Heart left ventricle (tissue), 16 donors: ENCODE data around the gene PDE3A. TPM values are rescaled to one million over a fixed set of nuclear protein-coding genes. Genes with fewer than 3 reads are reported as not detected.
A peak's percentile ranks its signal among the peaks of the same experiment; 100 is the strongest.

Experiments
- ATAC-seq, 4 donors: fragments of 200-7000 bp; cut with Tn5 transposase; one replicate each; pipeline ENCODE4 v1.9.1; 2020 to 2022; ENCODE audit warnings: moderate library complexity in 4 of 4, mild to moderate bottlenecking in 3 of 4, moderate number of reproducible peaks in 1 of 4
- DNase-seq, 5 donors: peaks; one replicate each; pipeline ENCODE4 v3.0.0-alpha.2; 2020
- H3K27ac ChIP-seq, 12 donors: fragments of 200-600 bp; sonication (generic) in 4 of 12; one replicate each; pipeline versions ENCODE4 v1.5.0 to v1.8.0; 2016 to 2022; ENCODE audit warnings: mild to moderate bottlenecking in 2 of 12
- H3K27me3 ChIP-seq, 9 donors: fragments of 200-600 bp; sonication (generic) in 2 of 9; one replicate each; pipeline versions ENCODE4 v1.5.1 to v1.8.0; 2016 to 2022; ENCODE audit warnings: mild to moderate bottlenecking in 3 of 9
- H3K36me3 ChIP-seq, 9 donors: fragments of 200-600 bp; sonication (generic) in 2 of 9; one replicate each; pipeline versions ENCODE4 v1.5.0 to v1.8.0; 2018 to 2022; ENCODE audit warnings: mild to moderate bottlenecking in 2 of 9
- H3K4me1 ChIP-seq, 12 donors: fragments of 200-600 bp; sonication (generic) in 4 of 12; one replicate each; pipeline versions ENCODE4 v1.5.0 to v1.8.0; 2016 to 2022; ENCODE audit warnings: mild to moderate bottlenecking in 3 of 12
- H3K4me3 ChIP-seq, 12 donors: fragments of 200-600 bp; sonication (generic) in 4 of 12; one replicate each; pipeline versions ENCODE4 v1.5.0 to v1.8.0; 2017 to 2022; ENCODE audit warnings: mild to moderate bottlenecking in 9 of 12, moderate library complexity in 4 of 12
- H3K9me3 ChIP-seq, 12 donors: fragments of 200-600 bp; sonication (generic) in 4 of 12; one replicate each; pipeline versions ENCODE4 v1.5.0 to v1.8.0; 2016 to 2022; ENCODE audit warnings: mild to moderate bottlenecking in 1 of 12
- POLR2A ChIP-seq, 2 donors: fragments of 450-650 bp; IDR thresholded peaks; one replicate each; pipeline ENCODE4 v1.6.1; 2017; ENCODE audit warnings: antibody characterized with exemption in 2 of 2, mild to moderate bottlenecking in 2 of 2, moderate library complexity in 2 of 2
- WGBS, 4 donors: extraction: QIAGEN DNeasy Blood & Tissue Kit in 2 of 4; methylation state at CpG; one replicate each; pipeline versions ENCODE4 v1.1.5 to v1.1.7; 2013 to 2018; 5-methylcytosine and 5-hydroxymethylcytosine counted together
- intact Hi-C, 10 donors: fragments of 100-400 bp; cut with DNase I; formaldehyde crosslinking; loops; one replicate each; pipeline versions ENCODE4 v1.11.1 to v1.14.2; 2022
- polyA plus RNA-seq, 2 donors: library from polyadenylated mRNA; stranded (reverse); fragments of 200-250 nt; gene quantifications; one replicate each; pipeline ENCODE4 v1.2.3, GENCODE V29; 2013
- total RNA-seq, 9 donors: library from RNA; depleted of rRNA in 2 of 9; stranded (reverse); fragments of >200 nt in 2 of 9; fragmentation: NEBNext Ultra II Directional in 3 of 9; extraction: Animal tissue kit (Norgen Biotek cat#: 25700) in 3 of 9; gene quantifications; one replicate each; pipeline versions ENCODE4 v1.1.0 to v1.2.4, GENCODE V29; 2016 to 2023
- TF ChIP-seq, protein P1 (sequence below), 12 donors: fragments of 200-600 bp; sonication (generic) in 4 of 12; IDR thresholded peaks; one replicate each; pipeline versions ENCODE4 v1.5.0 to v1.8.0; 2018 to 2022; ENCODE audit warnings: antibody characterized with exemption in 12 of 12, mild to moderate bottlenecking in 5 of 12
- donor health status: ischemic (EF 13 %, LVEDD 7.1; RV severe dilation, severe dysfunction).
- donor health status: healthy with polysubstance abuse.
- donor health status: DM: no; HTN: yes; CAD: no.
- donor health status: DM: no; HTN: no; CAD: no.
- donor health status: ischemic (EF 25% LVEDD 6.9; RV normal size, moderate dysfunction).
- donor health status: ischemic (EF 25% LVEDD 5.7; RV mildly dilated, moderate dysfunction).
- donor health status: healthy.
- donor health status: DM: yes; HTN: yes; CAD: no.
- donor health status: ischemic (EF 35%, LVEDD 5.7; RV mildly dilated, moderate dysfunction).
- donor health status: nonischemic (EF 11% LVEDD 7.7; RV severe dilation, severe dysfunction).
- donor health status: DM: yes; HTN: yes; CAD: no.
- donor health status: PGD.
- donor health status: ischemic (EF 29% LVEDD 5.4; RV normal size, mild dysfunction).
- donor health status: nonischemic (EF 23%, LVEDD 6.1; RV moderate dilation, normal function).

PDE3A gene
- total and polyA plus RNA-seq, 11 donors = 44.5 to 295 (median 183) TPM

DNA sequence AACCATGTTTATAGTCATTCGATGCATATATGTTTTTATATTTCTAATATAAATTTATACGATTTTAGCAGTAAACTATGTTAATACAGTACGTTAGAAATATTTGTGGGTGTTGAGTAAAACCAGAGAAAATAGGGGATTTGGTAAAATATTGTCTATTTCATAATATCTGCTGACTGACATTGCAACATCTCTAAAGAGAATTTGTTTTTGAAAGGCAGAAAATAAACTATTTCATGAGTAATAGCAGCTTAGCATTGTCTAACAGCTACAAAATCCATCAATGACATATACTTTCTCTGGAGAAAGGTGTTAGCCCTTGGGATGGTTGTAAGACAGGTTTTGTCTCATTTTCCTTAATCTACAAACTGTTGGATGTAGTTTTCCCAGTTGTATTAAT, 144.9 kb downstream of the PDE3A start:
- TF ChIP-seq, protein P1, sequence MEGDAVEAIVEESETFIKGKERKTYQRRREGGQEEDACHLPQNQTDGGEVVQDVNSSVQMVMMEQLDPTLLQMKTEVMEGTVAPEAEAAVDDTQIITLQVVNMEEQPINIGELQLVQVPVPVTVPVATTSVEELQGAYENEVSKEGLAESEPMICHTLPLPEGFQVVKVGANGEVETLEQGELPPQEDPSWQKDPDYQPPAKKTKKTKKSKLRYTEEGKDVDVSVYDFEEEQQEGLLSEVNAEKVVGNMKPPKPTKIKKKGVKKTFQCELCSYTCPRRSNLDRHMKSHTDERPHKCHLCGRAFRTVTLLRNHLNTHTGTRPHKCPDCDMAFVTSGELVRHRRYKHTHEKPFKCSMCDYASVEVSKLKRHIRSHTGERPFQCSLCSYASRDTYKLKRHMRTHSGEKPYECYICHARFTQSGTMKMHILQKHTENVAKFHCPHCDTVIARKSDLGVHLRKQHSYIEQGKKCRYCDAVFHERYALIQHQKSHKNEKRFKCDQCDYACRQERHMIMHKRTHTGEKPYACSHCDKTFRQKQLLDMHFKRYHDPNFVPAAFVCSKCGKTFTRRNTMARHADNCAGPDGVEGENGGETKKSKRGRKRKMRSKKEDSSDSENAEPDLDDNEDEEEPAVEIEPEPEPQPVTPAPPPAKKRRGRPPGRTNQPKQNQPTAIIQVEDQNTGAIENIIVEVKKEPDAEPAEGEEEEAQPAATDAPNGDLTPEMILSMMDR (IDR thresholded peaks at IDR 0.05) = no peak
- no peak for TF ChIP-seq POLR2A (IDR thresholded peaks at IDR 0.05)
- H3K4me3 ChIP-seq = no peak overlapping the region
- H3K9me3 ChIP-seq = no peaks in the 10 kb centered on the region
- H3K27ac ChIP-seq = no peak overlapping the region
- ATAC-seq = no peak
- WGBS, 4 donors = 75 to 84% (median 81%) methylated on average over 3 of the region's 3 CpGs
- H3K4me1 ChIP-seq = peaks cover 0 to 61% (median 22%) of the 10 kb centered on the region in 12 donors
- intact Hi-C loops = no loop called here
- no peak for DNase-seq
- no peaks in the 10 kb centered on the region for H3K27me3 ChIP-seq
- H3K36me3 ChIP-seq = no peaks in the 10 kb centered on the region

DNA sequence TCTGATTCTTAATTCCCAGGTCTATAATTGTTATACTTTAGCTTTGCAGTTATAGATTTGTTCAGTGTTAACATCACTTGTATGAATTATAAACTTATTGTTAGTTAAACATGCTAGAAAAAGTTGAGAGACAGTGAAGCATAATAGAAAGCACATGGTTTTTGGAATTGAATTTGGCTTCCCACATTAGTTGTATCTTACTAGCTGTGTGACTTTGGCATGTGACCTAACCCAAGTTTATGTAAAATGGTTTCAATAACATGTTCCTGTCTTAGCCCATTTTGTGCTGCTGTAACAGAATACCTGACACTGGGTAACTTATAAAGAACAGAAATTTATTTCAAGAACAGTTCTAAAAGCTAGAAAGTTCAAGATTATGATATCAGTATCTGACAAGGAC, 146.3 kb downstream of the PDE3A start:
- no peaks in the 10 kb centered on the region for H3K36me3 ChIP-seq
- TF ChIP-seq, protein P1 (IDR thresholded peaks at IDR 0.05) = no peak
- TF ChIP-seq POLR2A (IDR thresholded peaks at IDR 0.05) = no peak
- peak overlapping the region in 1 of 12 donors; percentile 17 for H3K27ac ChIP-seq
- DNase-seq (no peak), ATAC-seq (no peak)
- no peaks in the 10 kb centered on the region for H3K27me3 ChIP-seq
- H3K9me3 ChIP-seq = no peaks in the 10 kb centered on the region
- H3K4me1 ChIP-seq = peaks cover 0 to 71% (median 24%) of the 10 kb centered on the region in 12 donors
- H3K4me3 ChIP-seq = no peak overlapping the region
- intact Hi-C loops = no loop called here

DNA sequence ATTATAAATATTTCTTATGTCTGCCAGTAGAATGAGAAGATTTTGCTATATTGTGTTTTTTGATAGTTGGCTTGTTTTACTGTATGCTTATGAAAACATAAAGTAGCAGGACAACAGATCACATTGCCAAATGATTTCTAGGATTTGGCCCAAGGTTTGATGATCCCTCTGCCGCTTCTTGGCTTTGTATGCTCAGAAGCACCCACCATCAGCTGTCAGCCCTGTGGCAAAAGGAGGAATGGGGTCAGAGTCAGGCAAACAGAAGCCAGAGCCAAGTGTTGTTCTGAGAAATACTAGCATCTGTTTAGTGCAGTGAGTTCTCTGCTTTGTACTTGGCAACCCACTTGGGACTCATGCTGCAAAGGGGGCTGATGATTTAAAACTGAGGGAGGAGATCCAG, 152.2 kb downstream of the PDE3A start:
- Histone ChIP-seq H3K4me3 (no peak overlapping the region), H3K4me1 (peaks cover 0 to 65% (median 27%) of the 10 kb centered on the region in 12 donors)

DNA sequence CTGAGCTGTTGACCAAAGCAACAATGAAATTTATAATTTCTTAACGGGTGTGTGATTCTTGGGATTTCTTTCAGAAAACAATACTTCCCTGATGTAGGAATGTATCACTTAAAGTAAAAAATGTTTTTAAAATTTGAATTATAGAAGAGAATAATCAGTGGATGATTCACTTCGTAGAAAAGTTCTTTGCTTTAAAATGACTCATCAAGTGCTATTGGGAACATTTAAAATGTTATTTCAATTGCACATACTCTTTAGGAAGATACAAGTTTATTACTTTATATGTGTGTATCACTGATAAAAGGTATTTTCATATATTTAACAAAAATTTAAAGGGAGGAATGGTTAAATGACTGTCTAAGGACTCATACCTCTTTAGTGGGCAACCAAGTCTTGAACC, 155.3 kb downstream of the PDE3A start:
- DNase-seq (no peak), ATAC-seq (no peak)
- Histone ChIP-seq H3K4me1 (peaks cover 0 to 72% (median 27%) of the 10 kb centered on the region in 12 donors), H3K4me3 (no peak overlapping the region), H3K36me3 (no peaks in the 10 kb centered on the region), H3K9me3 (no peaks in the 10 kb centered on the region), H3K27me3 (no peaks in the 10 kb centered on the region), H3K27ac (peak overlapping the region in 1 of 12 donors; percentile 4)
- TF ChIP-seq, protein P1 (IDR thresholded peaks at IDR 0.05) = no peak
- no peak for TF ChIP-seq POLR2A (IDR thresholded peaks at IDR 0.05)
- 71 to 83% (median 77%) methylated on average over 2 of the region's 2 CpGs for WGBS, 4 donors
- intact Hi-C loops = loop anchor here in 1 of 10 donors (10.0 kb wide), 1 partner anchor 399 kb away; no protein-coding TSS in a partner anchor

More for the DNA sequence above, 152.2 kb downstream of the PDE3A start:
- Histone ChIP-seq H3K27me3 (no peaks in the 10 kb centered on the region), H3K27ac (peak overlapping the region in 5 of 12 donors; percentile 3 to 26 (median 12)), H3K36me3 (no peaks in the 10 kb centered on the region), H3K9me3 (no peaks in the 10 kb centered on the region)
- ATAC-seq = peak; percentile 52 to 77 (median 64)
- intact Hi-C loops = loop anchor here in 1 of 10 donors (10.0 kb wide), 1 partner anchor 396 kb away; no protein-coding TSS in a partner anchor
- 22 to 38% (median 29%) methylated on average over 1 of the region's 1 CpG for WGBS, 4 donors
- TF ChIP-seq, protein P1 (IDR thresholded peaks at IDR 0.05) = no peak
- TF ChIP-seq POLR2A (IDR thresholded peaks at IDR 0.05) = no peak
- DNase-seq = no peak
